IMR-90 (cell line): Measurements from ENCODE around the gene NKAIN4.

Experiments used
- POLR2A ChIP-seq: IDR thresholded peaks from 2 replicates; pipeline ENCODE4 v1.6.1; 2012; ENCODE audit warnings: mild to moderate bottlenecking, low read depth, low read length
- RAD21 ChIP-seq: IDR thresholded peaks from 2 replicates; pipeline ENCODE4 v1.6.1; 2012; ENCODE audit warnings: low read length, improper control_type of control experiment

DNA sequence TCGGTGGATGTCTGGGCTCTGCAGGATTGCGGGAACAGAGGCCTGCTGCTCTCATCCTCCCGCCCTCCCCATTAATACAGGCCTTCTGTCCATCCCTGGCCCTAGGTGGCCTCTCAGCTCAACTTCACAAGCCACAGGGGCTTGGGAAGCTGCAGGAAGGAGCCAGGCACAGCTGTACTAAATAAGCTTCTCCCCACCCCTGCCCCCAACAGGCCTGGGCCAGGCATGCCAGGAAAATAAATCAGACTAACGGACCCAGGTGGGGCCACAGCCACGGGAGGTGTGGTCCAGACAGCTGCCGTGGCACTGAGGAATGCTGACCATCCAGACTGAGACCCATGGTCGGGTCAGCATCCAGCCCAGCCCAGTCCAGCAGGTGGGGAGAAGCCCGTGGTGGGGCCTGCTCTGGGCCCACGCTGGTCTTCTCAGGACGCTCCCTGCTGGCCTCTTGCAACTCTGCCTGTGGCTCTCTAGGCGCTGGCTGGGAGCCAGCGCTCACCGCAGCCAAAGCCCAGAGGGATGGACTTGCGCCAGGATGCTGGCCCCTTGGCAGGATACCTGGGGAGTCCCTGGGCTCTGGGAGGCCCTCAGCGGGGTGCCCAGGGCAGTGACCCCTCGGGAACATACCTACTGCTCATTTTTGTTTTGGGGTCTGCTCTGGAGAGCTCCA is 29.7 kb downstream of the NKAIN4 start:
- TF ChIP-seq RAD21 (0 out of 2 replicates have a peak, but pooled peaks have one; percentile 16), POLR2A (no peak)
